ENCODE results near the gene RNASE7.
"Not testable (repeated sequence)": the region's sequence is repeated elsewhere in the genome, so short reads cannot be mapped to it uniquely, and the experiment has no call there.

RNASE7 gene

GRCh38 chr14:21041676-21042433 lies at the start of gene RNASE7:
RNASE7 (plus strand) TSS chr14:21042362; CDS start chr14:21042993, 631 bp downstream.
- Histone ChIP-seq H3K27me3 (ENCODE audit: control insufficient read depth in 1 of 2, insufficient read depth in 2 of 2, low read length in 2 of 2) (no peaks in the 10 kb centered on the region), H3K4me3 (ENCODE audit: low read depth in 1 of 2, low read length in 2 of 2) (no peak within 1 kb of the TSS), H3K9ac (ENCODE audit: low read depth in 1 of 2, low read length in 2 of 2) (no peak within 1 kb of the TSS), H3K27ac (ENCODE audit: low read depth, low read length) (no peak within 1 kb of the TSS), H3K4me1 (ENCODE audit: control insufficient read depth in 1 of 2, insufficient read depth in 2 of 2, low read length in 2 of 2) (peaks cover 33 to 38% of the 10 kb centered on the region in 2 donors), H3K36me3 (ENCODE audit: control insufficient read depth in 1 of 2, insufficient read depth in 2 of 2, low read length in 2 of 2) (no peaks in the 10 kb centered on the region), H3K9me3 (ENCODE audit: control insufficient read depth in 1 of 2, low read length in 2 of 2) (no peaks in the 10 kb centered on the region)

GRCh38 chr14:20996521-20996920 lies 45.6 kb upstream of the RNASE7 start:
- Histone ChIP-seq H3K36me3 (ENCODE audit: control insufficient read depth in 1 of 2, insufficient read depth in 2 of 2, low read length in 2 of 2) (peaks cover 19 to 53% of the 10 kb centered on the region in 2 donors), H3K4me3 (ENCODE audit: low read depth in 1 of 2, low read length in 2 of 2) (no peak overlapping the region), H3K27me3 (ENCODE audit: control insufficient read depth in 1 of 2, insufficient read depth in 2 of 2, low read length in 2 of 2) (no peaks in the 10 kb centered on the region), H3K27ac (ENCODE audit: low read depth, low read length) (no peak overlapping the region), H3K9me3 (ENCODE audit: control insufficient read depth in 1 of 2, low read length in 2 of 2) (no peaks in the 10 kb centered on the region), H3K9ac (ENCODE audit: low read depth in 1 of 2, low read length in 2 of 2) (no peak overlapping the region), H3K4me1 (ENCODE audit: control insufficient read depth in 1 of 2, insufficient read depth in 2 of 2, low read length in 2 of 2) (peaks cover 2 to 19% of the 10 kb centered on the region in 2 donors)

- Histone ChIP-seq H3K9ac (ENCODE audit: low read depth in 1 of 2, low read length in 2 of 2) (no peak overlapping the region), H3K4me3 (ENCODE audit: low read depth in 1 of 2, low read length in 2 of 2) (no peak overlapping the region), H3K27me3 (ENCODE audit: control insufficient read depth in 1 of 2, insufficient read depth in 2 of 2, low read length in 2 of 2) (no peaks in the 10 kb centered on the region), H3K4me1 (ENCODE audit: control insufficient read depth in 1 of 2, insufficient read depth in 2 of 2, low read length in 2 of 2) (peaks cover 0 to 19% of the 10 kb centered on the region in 2 donors), H3K36me3 (ENCODE audit: control insufficient read depth in 1 of 2, insufficient read depth in 2 of 2, low read length in 2 of 2) (peaks cover 19 to 53% of the 10 kb centered on the region in 2 donors), H3K9me3 (ENCODE audit: control insufficient read depth in 1 of 2, low read length in 2 of 2) (no peaks in the 10 kb centered on the region), H3K27ac (ENCODE audit: low read depth, low read length) (no peak overlapping the region)
Observed at GRCh38 chr14:20997115-20997514, 45.0 kb upstream of the RNASE7 start.

- no peaks in the 10 kb centered on the region for H3K27me3 ChIP-seq (ENCODE audit: control insufficient read depth in 1 of 2, insufficient read depth in 2 of 2, low read length in 2 of 2)
- H3K4me1 ChIP-seq (ENCODE audit: control insufficient read depth in 1 of 2, insufficient read depth in 2 of 2, low read length in 2 of 2): peaks cover 0 to 19% of the 10 kb centered on the region in 2 donors
- H3K9ac ChIP-seq (ENCODE audit: low read depth in 1 of 2, low read length in 2 of 2): no peak overlapping the region
- peaks cover 18 to 48% of the 10 kb centered on the region in 2 donors for H3K36me3 ChIP-seq (ENCODE audit: control insufficient read depth in 1 of 2, insufficient read depth in 2 of 2, low read length in 2 of 2)
- H3K27ac ChIP-seq (ENCODE audit: low read depth, low read length): no peak overlapping the region
- no peaks in the 10 kb centered on the region for H3K9me3 ChIP-seq (ENCODE audit: control insufficient read depth in 1 of 2, low read length in 2 of 2)
- H3K4me3 ChIP-seq (ENCODE audit: low read depth in 1 of 2, low read length in 2 of 2): no peak overlapping the region
Observed at GRCh38 chr14:20997564-20997963, 44.6 kb upstream of the RNASE7 start.

- no peaks in the 10 kb centered on the region for H3K27me3 ChIP-seq (ENCODE audit: control insufficient read depth in 1 of 2, insufficient read depth in 2 of 2, low read length in 2 of 2)
- no peaks in the 10 kb centered on the region for H3K9me3 ChIP-seq (ENCODE audit: control insufficient read depth in 1 of 2, low read length in 2 of 2)
- H3K4me3 ChIP-seq (ENCODE audit: low read depth in 1 of 2, low read length in 2 of 2): no peak overlapping the region
- no peak overlapping the region for H3K9ac ChIP-seq (ENCODE audit: low read depth in 1 of 2, low read length in 2 of 2)
- H3K36me3 ChIP-seq (ENCODE audit: control insufficient read depth in 1 of 2, insufficient read depth in 2 of 2, low read length in 2 of 2): peaks cover 12 to 43% of the 10 kb centered on the region in 2 donors
- H3K27ac ChIP-seq (ENCODE audit: low read depth, low read length): no peak overlapping the region
- peaks cover 0 to 24% of the 10 kb centered on the region in 2 donors for H3K4me1 ChIP-seq (ENCODE audit: control insufficient read depth in 1 of 2, insufficient read depth in 2 of 2, low read length in 2 of 2)
Observed at GRCh38 chr14:20998139-20998538, 44.0 kb upstream of the RNASE7 start.

- Histone ChIP-seq H3K36me3 (ENCODE audit: control insufficient read depth in 1 of 2, insufficient read depth in 2 of 2, low read length in 2 of 2) (peaks cover 12 to 38% of the 10 kb centered on the region in 2 donors), H3K4me3 (ENCODE audit: low read depth in 1 of 2, low read length in 2 of 2) (no peak within 1 kb of the TSS), H3K9ac (ENCODE audit: low read depth in 1 of 2, low read length in 2 of 2) (no peak within 1 kb of the TSS), H3K27me3 (ENCODE audit: control insufficient read depth in 1 of 2, insufficient read depth in 2 of 2, low read length in 2 of 2) (no peaks in the 10 kb centered on the region), H3K9me3 (ENCODE audit: control insufficient read depth in 1 of 2, low read length in 2 of 2) (no peaks in the 10 kb centered on the region), H3K27ac (ENCODE audit: low read depth, low read length) (no peak within 1 kb of the TSS), H3K4me1 (ENCODE audit: control insufficient read depth in 1 of 2, insufficient read depth in 2 of 2, low read length in 2 of 2) (peaks cover 0 to 24% of the 10 kb centered on the region in 2 donors)
Observed at GRCh38 chr14:20998674-20999366, 43.3 kb upstream of the RNASE7 start, which contains the start of gene SLC39A2. SLC39A2 (plus strand) TSS chr14:20999293; CDS start chr14:20999447, 154 bp downstream.

- H3K9me3 ChIP-seq (ENCODE audit: control insufficient read depth in 1 of 2, low read length in 2 of 2): no peaks in the 10 kb centered on the region
- H3K36me3 ChIP-seq (ENCODE audit: control insufficient read depth in 1 of 2, insufficient read depth in 2 of 2, low read length in 2 of 2): peaks cover 12 to 30% of the 10 kb centered on the region in 2 donors
- peaks cover 0 to 24% of the 10 kb centered on the region in 2 donors for H3K4me1 ChIP-seq (ENCODE audit: control insufficient read depth in 1 of 2, insufficient read depth in 2 of 2, low read length in 2 of 2)
- no peaks in the 10 kb centered on the region for H3K27me3 ChIP-seq (ENCODE audit: control insufficient read depth in 1 of 2, insufficient read depth in 2 of 2, low read length in 2 of 2)
- no peak overlapping the region for H3K9ac ChIP-seq (ENCODE audit: low read depth in 1 of 2, low read length in 2 of 2)
- no peak overlapping the region for H3K27ac ChIP-seq (ENCODE audit: low read depth, low read length)
- no peak overlapping the region for H3K4me3 ChIP-seq (ENCODE audit: low read depth in 1 of 2, low read length in 2 of 2)
Observed at GRCh38 chr14:20999591-20999990, 42.6 kb upstream of the RNASE7 start.

GRCh38 chr14:21001218-21001617 lies 40.9 kb upstream of the RNASE7 start:
- Histone ChIP-seq H3K27ac (ENCODE audit: low read depth, low read length) (no peak overlapping the region), H3K4me1 (ENCODE audit: control insufficient read depth in 1 of 2, insufficient read depth in 2 of 2, low read length in 2 of 2) (peaks cover 0 to 18% of the 10 kb centered on the region in 2 donors)

GRCh38 chr14:21003788-21004346 lies 38.3 kb upstream of the RNASE7 start:
- Histone ChIP-seq H3K4me3 (ENCODE audit: low read depth in 1 of 2, low read length in 2 of 2) (no peak overlapping the region), H3K9ac (ENCODE audit: low read depth in 1 of 2, low read length in 2 of 2) (no peak overlapping the region), H3K4me1 (ENCODE audit: control insufficient read depth in 1 of 2, insufficient read depth in 2 of 2, low read length in 2 of 2) (peaks cover 0 to 12% of the 10 kb centered on the region in 2 donors), H3K27ac (ENCODE audit: low read depth, low read length) (no peak overlapping the region), H3K36me3 (ENCODE audit: control insufficient read depth in 1 of 2, insufficient read depth in 2 of 2, low read length in 2 of 2) (no peaks in the 10 kb centered on the region), H3K27me3 (ENCODE audit: control insufficient read depth in 1 of 2, insufficient read depth in 2 of 2, low read length in 2 of 2) (no peaks in the 10 kb centered on the region), H3K9me3 (ENCODE audit: control insufficient read depth in 1 of 2, low read length in 2 of 2) (no peaks in the 10 kb centered on the region)

More at GRCh38 chr14:21001218-21001617, 40.9 kb upstream of the RNASE7 start:
- H3K4me3 ChIP-seq (ENCODE audit: low read depth in 1 of 2, low read length in 2 of 2): no peak overlapping the region
- H3K27me3 ChIP-seq (ENCODE audit: control insufficient read depth in 1 of 2, insufficient read depth in 2 of 2, low read length in 2 of 2): no peaks in the 10 kb centered on the region
- no peaks in the 10 kb centered on the region for H3K9me3 ChIP-seq (ENCODE audit: control insufficient read depth in 1 of 2, low read length in 2 of 2)
- H3K36me3 ChIP-seq (ENCODE audit: control insufficient read depth in 1 of 2, insufficient read depth in 2 of 2, low read length in 2 of 2): peaks cover 5 to 14% of the 10 kb centered on the region in 2 donors
- H3K9ac ChIP-seq (ENCODE audit: low read depth in 1 of 2, low read length in 2 of 2): no peak overlapping the region

- not testable (repeated sequence) for H3K9ac ChIP-seq (ENCODE audit: low read depth in 1 of 2, low read length in 2 of 2); H3K27me3 ChIP-seq (ENCODE audit: control insufficient read depth in 1 of 2, insufficient read depth in 2 of 2, low read length in 2 of 2); H3K36me3 ChIP-seq (ENCODE audit: control insufficient read depth in 1 of 2, insufficient read depth in 2 of 2, low read length in 2 of 2); H3K4me3 ChIP-seq (ENCODE audit: low read depth in 1 of 2, low read length in 2 of 2); H3K4me1 ChIP-seq (ENCODE audit: control insufficient read depth in 1 of 2, insufficient read depth in 2 of 2, low read length in 2 of 2); H3K27ac ChIP-seq (ENCODE audit: low read depth, low read length); H3K9me3 ChIP-seq (ENCODE audit: control insufficient read depth in 1 of 2, low read length in 2 of 2)
Observed at GRCh38 chr14:21009721-21010120, 32.4 kb upstream of the RNASE7 start.
